HL-60 (cell line): ENCODE results near the gene DENND6B.

ENCODE experiments used
- DNase-seq, 2 experiments: peaks; one replicate each; pipeline ENCODE4 v3.0.0-alpha.2; 2010 to 2020; ENCODE audit warnings: low read depth in 1 of 2, low spot score in 1 of 2
- H3K27ac ChIP-seq: fragments of 250-450 bp; sonication (Bioruptor Pico); replicated peaks from 2 replicates; pipeline ENCODE4 v1.5.1; 2020; ENCODE audit warnings: mild to moderate bottlenecking, moderate library complexity
- H3K27me3 ChIP-seq: fragments of 250-450 bp; sonication (Bioruptor Pico); 2 replicates; pipeline ENCODE4 v1.5.1; 2021; ENCODE audit warnings: mild to moderate bottlenecking, moderate library complexity; ENCODE audit not compliant: insufficient read depth, poor library complexity, severe bottlenecking
- H3K4me3 ChIP-seq: replicated peaks from 2 replicates; pipeline ENCODE4 v1.5.1; 2011; ENCODE audit warnings: mild to moderate bottlenecking, control low read depth, low read length; ENCODE audit not compliant: insufficient read depth
- GABPA ChIP-seq: IDR thresholded peaks from 2 replicates; pipeline ENCODE4 v1.6.1; 2012; ENCODE audit warnings: low read depth
- POLR2AphosphoS5 ChIP-seq: IDR thresholded peaks from 2 replicates; pipeline ENCODE4 v1.6.1; 2012; ENCODE audit warnings: low read depth
- SPI1 ChIP-seq: IDR thresholded peaks from 2 replicates; pipeline ENCODE4 v1.6.1; 2012; ENCODE audit warnings: low read depth, mild to moderate bottlenecking, borderline replicate concordance
- TF ChIP-seq, protein P1 (sequence below): IDR thresholded peaks from one replicate; pipeline ENCODE4 v1.5.1; 2011; ENCODE audit warnings: low read length, control low read depth, inconsistent platforms; ENCODE audit not compliant: insufficient read depth
- TF ChIP-seq, protein P2 (sequence below): IDR thresholded peaks from 2 replicates; pipeline ENCODE4 v1.6.1; 2012; ENCODE audit warnings: low read depth; ENCODE audit not compliant: insufficient replicate concordance

Gene DENND6B

DNA sequence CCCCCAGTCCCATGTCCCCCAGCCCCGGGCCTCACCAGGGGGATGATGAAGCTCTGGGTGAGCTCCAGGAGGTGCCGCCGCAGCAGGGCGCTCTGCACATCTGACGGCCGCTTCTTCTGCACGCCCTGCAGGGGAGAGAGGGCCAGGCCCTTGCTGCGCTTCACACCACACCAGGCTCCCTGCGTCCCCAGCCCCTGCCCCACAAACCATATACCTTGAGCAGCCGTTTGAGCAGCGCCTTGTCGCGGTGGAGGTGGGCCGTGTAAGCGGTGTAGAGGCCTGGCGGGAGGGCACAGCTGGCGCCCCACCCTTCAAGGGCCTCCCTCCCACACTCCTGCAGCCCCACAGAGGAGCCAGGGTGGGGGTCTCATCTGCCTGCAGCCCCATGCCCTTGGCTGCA, 13.2 kb downstream of the DENND6B start:
- DNase-seq, result no peak
- TF ChIP-seq SPI1 (no peak), POLR2AphosphoS5 (no peak), GABPA (no peak)
- TF ChIP-seq, protein P1, sequence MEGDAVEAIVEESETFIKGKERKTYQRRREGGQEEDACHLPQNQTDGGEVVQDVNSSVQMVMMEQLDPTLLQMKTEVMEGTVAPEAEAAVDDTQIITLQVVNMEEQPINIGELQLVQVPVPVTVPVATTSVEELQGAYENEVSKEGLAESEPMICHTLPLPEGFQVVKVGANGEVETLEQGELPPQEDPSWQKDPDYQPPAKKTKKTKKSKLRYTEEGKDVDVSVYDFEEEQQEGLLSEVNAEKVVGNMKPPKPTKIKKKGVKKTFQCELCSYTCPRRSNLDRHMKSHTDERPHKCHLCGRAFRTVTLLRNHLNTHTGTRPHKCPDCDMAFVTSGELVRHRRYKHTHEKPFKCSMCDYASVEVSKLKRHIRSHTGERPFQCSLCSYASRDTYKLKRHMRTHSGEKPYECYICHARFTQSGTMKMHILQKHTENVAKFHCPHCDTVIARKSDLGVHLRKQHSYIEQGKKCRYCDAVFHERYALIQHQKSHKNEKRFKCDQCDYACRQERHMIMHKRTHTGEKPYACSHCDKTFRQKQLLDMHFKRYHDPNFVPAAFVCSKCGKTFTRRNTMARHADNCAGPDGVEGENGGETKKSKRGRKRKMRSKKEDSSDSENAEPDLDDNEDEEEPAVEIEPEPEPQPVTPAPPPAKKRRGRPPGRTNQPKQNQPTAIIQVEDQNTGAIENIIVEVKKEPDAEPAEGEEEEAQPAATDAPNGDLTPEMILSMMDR, result no peak
- TF ChIP-seq, protein P2, sequence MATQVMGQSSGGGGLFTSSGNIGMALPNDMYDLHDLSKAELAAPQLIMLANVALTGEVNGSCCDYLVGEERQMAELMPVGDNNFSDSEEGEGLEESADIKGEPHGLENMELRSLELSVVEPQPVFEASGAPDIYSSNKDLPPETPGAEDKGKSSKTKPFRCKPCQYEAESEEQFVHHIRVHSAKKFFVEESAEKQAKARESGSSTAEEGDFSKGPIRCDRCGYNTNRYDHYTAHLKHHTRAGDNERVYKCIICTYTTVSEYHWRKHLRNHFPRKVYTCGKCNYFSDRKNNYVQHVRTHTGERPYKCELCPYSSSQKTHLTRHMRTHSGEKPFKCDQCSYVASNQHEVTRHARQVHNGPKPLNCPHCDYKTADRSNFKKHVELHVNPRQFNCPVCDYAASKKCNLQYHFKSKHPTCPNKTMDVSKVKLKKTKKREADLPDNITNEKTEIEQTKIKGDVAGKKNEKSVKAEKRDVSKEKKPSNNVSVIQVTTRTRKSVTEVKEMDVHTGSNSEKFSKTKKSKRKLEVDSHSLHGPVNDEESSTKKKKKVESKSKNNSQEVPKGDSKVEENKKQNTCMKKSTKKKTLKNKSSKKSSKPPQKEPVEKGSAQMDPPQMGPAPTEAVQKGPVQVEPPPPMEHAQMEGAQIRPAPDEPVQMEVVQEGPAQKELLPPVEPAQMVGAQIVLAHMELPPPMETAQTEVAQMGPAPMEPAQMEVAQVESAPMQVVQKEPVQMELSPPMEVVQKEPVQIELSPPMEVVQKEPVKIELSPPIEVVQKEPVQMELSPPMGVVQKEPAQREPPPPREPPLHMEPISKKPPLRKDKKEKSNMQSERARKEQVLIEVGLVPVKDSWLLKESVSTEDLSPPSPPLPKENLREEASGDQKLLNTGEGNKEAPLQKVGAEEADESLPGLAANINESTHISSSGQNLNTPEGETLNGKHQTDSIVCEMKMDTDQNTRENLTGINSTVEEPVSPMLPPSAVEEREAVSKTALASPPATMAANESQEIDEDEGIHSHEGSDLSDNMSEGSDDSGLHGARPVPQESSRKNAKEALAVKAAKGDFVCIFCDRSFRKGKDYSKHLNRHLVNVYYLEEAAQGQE, result no peak
- Histone ChIP-seq H3K27ac (no peak overlapping the region), H3K27me3 (no peaks in the 10 kb centered on the region), H3K4me3 (peak overlapping the region; percentile 27; the same call in 1 of the 2 replicates)

DNA sequence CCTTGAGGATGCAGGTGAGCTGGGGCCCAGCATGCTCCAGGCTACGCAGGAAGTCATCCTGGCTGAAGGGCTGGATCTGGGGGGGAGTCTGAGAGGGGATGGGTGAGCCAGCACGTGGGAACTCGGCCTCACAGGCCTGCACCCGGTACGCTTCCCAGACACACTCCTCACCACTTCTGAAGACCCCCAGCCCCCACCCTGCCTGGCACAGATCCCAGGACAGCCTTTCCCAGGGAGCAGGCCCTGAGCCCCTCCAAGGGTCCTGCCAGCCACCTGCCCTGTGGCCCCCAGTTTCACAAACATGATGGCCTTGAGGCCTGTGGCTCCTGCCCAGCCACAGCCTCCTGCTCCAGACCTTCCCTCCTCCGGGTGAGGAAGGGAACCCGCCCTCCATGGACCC, 13.8 kb downstream of the DENND6B start:
- Histone ChIP-seq H3K4me3 (no peak overlapping the region), H3K27me3 (no peaks in the 10 kb centered on the region), H3K27ac (no peak overlapping the region)
- TF ChIP-seq GABPA (no peak), POLR2AphosphoS5 (no peak), SPI1 (no peak)
- TF ChIP-seq, protein P2, result no peak
- TF ChIP-seq, protein P1, result no peak
- DNase-seq, result no peak

DNA sequence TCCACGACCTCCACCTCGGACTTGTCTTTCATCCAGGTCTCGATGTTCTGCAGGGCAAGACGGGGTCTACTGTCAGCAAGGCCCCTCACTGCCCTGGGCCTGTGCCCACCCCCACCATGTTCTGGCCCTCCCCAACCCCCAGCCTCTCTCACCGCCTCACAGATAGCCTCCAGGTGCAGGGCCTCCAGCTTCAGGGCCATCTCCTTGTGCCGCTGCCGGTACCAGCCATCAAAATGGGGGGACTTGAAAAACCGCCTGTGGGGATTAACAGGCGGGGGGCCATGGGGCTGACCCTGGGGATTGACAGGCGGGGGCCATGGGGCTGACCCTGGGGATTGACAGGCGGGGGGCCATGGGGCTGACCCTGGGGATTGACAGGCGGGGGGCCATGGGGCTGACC, 14.4 kb downstream of the DENND6B start:
- DNase-seq, result no peak
- TF ChIP-seq, protein P2, result no peak
- TF ChIP-seq SPI1 (no peak), GABPA (no peak), POLR2AphosphoS5 (no peak)
- TF ChIP-seq, protein P1, result no peak
- Histone ChIP-seq H3K27ac (no peak overlapping the region), H3K27me3 (no peaks in the 10 kb centered on the region), H3K4me3 (no peak overlapping the region)
